Right ventricle myocardium superior (tissue), 1 donor: ENCODE data around the gene NEUROD1. TPM values are rescaled to one million over a fixed set of nuclear protein-coding genes. Genes with fewer than 3 reads are reported as not detected.

Experiments used
- ATAC-seq: fragments of 200-7000 bp; cut with Tn5 transposase; one replicate; pipeline ENCODE4 v1.9.1; 2020; ENCODE audit warnings: mild to moderate bottlenecking; ENCODE audit not compliant: poor library complexity
- DNase-seq: peaks from one replicate; pipeline ENCODE4 v3.0.0-alpha.2; 2020
- intact Hi-C: fragments of 100-400 bp; cut with DNase I; formaldehyde crosslinking; loops from one replicate; pipeline ENCODE4 v1.11.2; 2022
- total RNA-seq: library from RNA; stranded (reverse); fragmentation: NEBNext Ultra II Directional; extraction: Animal tissue kit (Norgen Biotek cat#: 25700); gene quantifications from one replicate; pipeline ENCODE4 v1.2.1, GENCODE V29; 2021
- donor health status: DM: no; HTN: yes; CAD: no; lungs with severe emphysema.

Gene NEUROD1
- total RNA-seq, 1 donor from 2014 or later, result not detected

- intact Hi-C loops, result no loop called here
- no peak for DNase-seq
- ATAC-seq, result no peak
These were observed 1.9 kb upstream of the NEUROD1 start for GRCh38 chr2:181682026-181682789.

- ATAC-seq (no peak), DNase-seq (no peak)
- intact Hi-C loops, result no loop called here
These were observed 857 bp upstream of the NEUROD1 start for GRCh38 chr2:181680937-181681811.

- ATAC-seq, result no peak
- intact Hi-C loops, result no loop called here
- no peak for DNase-seq
These were observed 755 bp downstream of the NEUROD1 start for GRCh38 chr2:181679544-181679979.

GRCh38 chr2:181678861-181679543 is 1.3 kb downstream of the NEUROD1 start:
- intact Hi-C loops, result no loop called here
- ATAC-seq (no peak), DNase-seq (no peak)

GRCh38 chr2:181677912-181678586 is 2.3 kb downstream of the NEUROD1 start:
- peak; percentile 71 for ATAC-seq
- intact Hi-C loops, result no loop called here
- peak; percentile 65 for DNase-seq

GRCh38 chr2:181675254-181675653 is 5.1 kb downstream of the NEUROD1 start:
- DNase-seq (no peak), ATAC-seq (no peak)
- intact Hi-C loops, result no loop called here

- no peak for ATAC-seq
- DNase-seq, result no peak
- intact Hi-C loops, result no loop called here
These were observed 5.9 kb downstream of the NEUROD1 start for GRCh38 chr2:181674461-181674860.

- DNase-seq (no peak), ATAC-seq (no peak)
- intact Hi-C loops, result no loop called here
These were observed 7.1 kb downstream of the NEUROD1 start for GRCh38 chr2:181673173-181673572.

GRCh38 chr2:181672255-181673008 is 7.9 kb downstream of the NEUROD1 start:
- ATAC-seq, result no peak

GRCh38 chr2:181670632-181671031 is 9.7 kb downstream of the NEUROD1 start:
- intact Hi-C loops, result no loop called here
- ATAC-seq (no peak), DNase-seq (no peak)

More at GRCh38 chr2:181672255-181673008, 7.9 kb downstream of the NEUROD1 start:
- intact Hi-C loops, result no loop called here
- no peak for DNase-seq

GRCh38 chr2:181667234-181667633 is 13.1 kb downstream of the NEUROD1 start:
- intact Hi-C loops, result no loop called here

GRCh38 chr2:181662287-181662686 is 18.0 kb downstream of the NEUROD1 start:
- DNase-seq (no peak), ATAC-seq (no peak)
- intact Hi-C loops, result no loop called here

More at GRCh38 chr2:181667234-181667633, 13.1 kb downstream of the NEUROD1 start:
- no peak for ATAC-seq
- no peak for DNase-seq

GRCh38 chr2:181660181-181660580 is 20.1 kb downstream of the NEUROD1 start:
- intact Hi-C loops, result no loop called here
- DNase-seq (no peak), ATAC-seq (no peak)

- ATAC-seq, result no peak
- intact Hi-C loops, result no loop called here
- no peak for DNase-seq
These were observed 21.9 kb downstream of the NEUROD1 start for GRCh38 chr2:181658444-181658843.

GRCh38 chr2:181657379-181657778 is 22.9 kb downstream of the NEUROD1 start:
- no peak for DNase-seq
- intact Hi-C loops, result no loop called here
- no peak for ATAC-seq

GRCh38 chr2:181656450-181657291 is 23.6 kb downstream of the NEUROD1 start, which contains the start of gene CERKL:
TSS of gene CERKL (minus strand) at chr2:181657105. CDS start at chr2:181657006, 99 bp downstream.
- ATAC-seq (peak; percentile 93), DNase-seq (peak; percentile 57)
- intact Hi-C loops, result no loop called here

GRCh38 chr2:181655519-181655918 is 24.8 kb downstream of the NEUROD1 start:
- intact Hi-C loops, result no loop called here
- no peak for DNase-seq
- no peak for ATAC-seq
